Measurements from ENCODE around the gene SCGB1C1. TPM values are rescaled to one million over a fixed set of nuclear protein-coding genes. Genes with fewer than 3 reads are reported as not detected.
A peak's percentile ranks its signal among the peaks of the same experiment; 100 is the strongest.
"Not testable (repeated sequence)": the region's sequence is repeated elsewhere in the genome, so short reads cannot be mapped to it uniquely, and the experiment has no call there.

The SCGB1C1 gene
- polyA plus RNA-seq, 1 donor (not counting 4 experiments of a cell fraction or from before 2014, with no cell fraction given) = not detected

GRCh38 chr11:191490-192478, 1.1 kb upstream of the SCGB1C1 start:
- FAIRE-seq = peak; percentile 93
- H3K9ac ChIP-seq (ENCODE audit: control insufficient read depth, extremely low read depth, insufficient read depth, low read length); H3K4me3 ChIP-seq (ENCODE audit: control insufficient read depth in 2 of 3, extremely low read depth in 1 of 3, insufficient read depth in 2 of 3, low read depth in 1 of 3, low read length in 3 of 3); H3K4me2 ChIP-seq (ENCODE audit: control insufficient read depth, extremely low read depth, insufficient read depth, low read depth, low read length); H3K36me3 ChIP-seq (ENCODE audit: control insufficient read depth in 2 of 2, extremely low read depth in 1 of 2, insufficient read depth in 2 of 2, low read length in 2 of 2); H2AFZ ChIP-seq (ENCODE audit: control insufficient read depth, low read length); H3K27ac ChIP-seq (ENCODE audit: control insufficient read depth, insufficient read depth, low read length); H3K4me1 ChIP-seq (ENCODE audit: control insufficient read depth, extremely low read depth, insufficient read depth, low read length); dilution Hi-C loops (cut with MboI; ENCODE audit: extremely low pct_ligation_motif_present, low sequenced_read_pairs); DNase-seq (ENCODE audit: low read depth, low spot score); H3K9me1 ChIP-seq (ENCODE audit: control insufficient read depth, extremely low read depth, insufficient read depth, low read length); H4K20me1 ChIP-seq (ENCODE audit: control insufficient read depth, extremely low read depth, insufficient read depth, low read length); H3K27me3 ChIP-seq (ENCODE audit: control insufficient read depth, extremely low read depth, insufficient read depth, low read length); H3K9me3 ChIP-seq (ENCODE audit: control insufficient read depth, low read depth, low read length); H3K79me2 ChIP-seq (ENCODE audit: control insufficient read depth, insufficient read depth, low read length): not testable (repeated sequence)
- TF ChIP-seq, protein P1, sequence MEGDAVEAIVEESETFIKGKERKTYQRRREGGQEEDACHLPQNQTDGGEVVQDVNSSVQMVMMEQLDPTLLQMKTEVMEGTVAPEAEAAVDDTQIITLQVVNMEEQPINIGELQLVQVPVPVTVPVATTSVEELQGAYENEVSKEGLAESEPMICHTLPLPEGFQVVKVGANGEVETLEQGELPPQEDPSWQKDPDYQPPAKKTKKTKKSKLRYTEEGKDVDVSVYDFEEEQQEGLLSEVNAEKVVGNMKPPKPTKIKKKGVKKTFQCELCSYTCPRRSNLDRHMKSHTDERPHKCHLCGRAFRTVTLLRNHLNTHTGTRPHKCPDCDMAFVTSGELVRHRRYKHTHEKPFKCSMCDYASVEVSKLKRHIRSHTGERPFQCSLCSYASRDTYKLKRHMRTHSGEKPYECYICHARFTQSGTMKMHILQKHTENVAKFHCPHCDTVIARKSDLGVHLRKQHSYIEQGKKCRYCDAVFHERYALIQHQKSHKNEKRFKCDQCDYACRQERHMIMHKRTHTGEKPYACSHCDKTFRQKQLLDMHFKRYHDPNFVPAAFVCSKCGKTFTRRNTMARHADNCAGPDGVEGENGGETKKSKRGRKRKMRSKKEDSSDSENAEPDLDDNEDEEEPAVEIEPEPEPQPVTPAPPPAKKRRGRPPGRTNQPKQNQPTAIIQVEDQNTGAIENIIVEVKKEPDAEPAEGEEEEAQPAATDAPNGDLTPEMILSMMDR (optimal IDR thresholded peaks at IDR 0.05 in 1 of 3, IDR thresholded peaks at IDR 0.05 in 1 of 3, conservative IDR thresholded peaks at IDR 0.05 in 1 of 3; ENCODE audit: extremely low read depth in 1 of 3, insufficient read depth in 2 of 3, low read length in 3 of 3) = peak in 1 of 3 experiments; percentile 17

DNA sequence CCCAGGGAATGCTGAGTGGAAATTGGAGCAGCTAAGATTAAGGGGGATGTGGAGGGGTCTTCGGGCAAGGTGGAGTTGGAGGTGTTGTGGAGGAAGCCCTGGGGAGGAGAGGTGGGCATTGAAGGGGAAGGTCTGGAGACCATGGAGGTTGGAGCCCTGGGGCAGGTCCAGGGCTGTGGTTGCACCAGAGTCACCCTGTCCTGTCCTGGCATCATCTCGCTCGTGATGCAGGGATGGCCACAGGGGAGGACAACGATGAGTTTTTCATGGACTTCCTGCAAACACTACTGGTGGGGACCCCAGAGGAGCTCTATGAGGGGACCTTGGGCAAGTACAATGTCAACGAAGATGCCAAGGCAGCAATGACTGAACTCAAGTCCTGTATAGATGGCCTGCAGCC, 603 bp downstream of the SCGB1C1 start:
- FAIRE-seq; H3K4me3 ChIP-seq (ENCODE audit: control insufficient read depth in 2 of 3, extremely low read depth in 1 of 3, insufficient read depth in 2 of 3, low read depth in 1 of 3, low read length in 3 of 3); H4K20me1 ChIP-seq (ENCODE audit: control insufficient read depth, extremely low read depth, insufficient read depth, low read length); H3K4me2 ChIP-seq (ENCODE audit: control insufficient read depth, extremely low read depth, insufficient read depth, low read depth, low read length); H3K27me3 ChIP-seq (ENCODE audit: control insufficient read depth, extremely low read depth, insufficient read depth, low read length); H3K9me1 ChIP-seq (ENCODE audit: control insufficient read depth, extremely low read depth, insufficient read depth, low read length); H3K27ac ChIP-seq (ENCODE audit: control insufficient read depth, insufficient read depth, low read length); H3K9me3 ChIP-seq (ENCODE audit: control insufficient read depth, low read depth, low read length); H3K79me2 ChIP-seq (ENCODE audit: control insufficient read depth, insufficient read depth, low read length); H3K9ac ChIP-seq (ENCODE audit: control insufficient read depth, extremely low read depth, insufficient read depth, low read length); H3K36me3 ChIP-seq (ENCODE audit: control insufficient read depth in 2 of 2, extremely low read depth in 1 of 2, insufficient read depth in 2 of 2, low read length in 2 of 2); H2AFZ ChIP-seq (ENCODE audit: control insufficient read depth, low read length); H3K4me1 ChIP-seq (ENCODE audit: control insufficient read depth, extremely low read depth, insufficient read depth, low read length); dilution Hi-C loops (cut with MboI; ENCODE audit: extremely low pct_ligation_motif_present, low sequenced_read_pairs); DNase-seq (ENCODE audit: low read depth, low spot score): not testable (repeated sequence)
